ENCODE data around the gene ACP5. TPM values are rescaled to one million over a fixed set of nuclear protein-coding genes. Genes with fewer than 3 reads are reported as not detected.

ACP5 gene
- total RNA-seq, 4 donors from 2014 or later: 2.5 to 7.7 (median 5.8) TPM

DNA sequence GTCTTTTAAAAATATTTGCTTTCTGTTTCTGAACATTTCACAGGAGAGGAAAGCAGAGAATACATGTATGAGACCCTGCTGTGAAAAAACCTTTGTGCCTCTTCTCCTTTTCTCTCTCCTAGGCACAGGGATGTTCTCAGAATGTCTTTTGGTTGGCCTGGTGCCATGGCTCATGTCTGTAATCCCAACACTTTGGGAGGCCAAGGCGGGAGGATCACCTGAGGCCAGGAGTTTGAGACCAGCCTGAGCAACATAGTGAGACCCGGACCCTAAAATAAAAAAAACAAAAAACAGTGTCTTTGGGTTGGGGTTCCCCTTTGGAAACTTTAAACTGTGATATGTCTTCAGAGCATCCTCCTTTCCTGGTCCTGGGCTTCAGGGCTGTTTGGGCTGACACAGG is 21.3 kb upstream of the ACP5 start:
- Histone ChIP-seq H3K27ac (no peak overlapping the region), H3K36me3 (no peaks in the 10 kb centered on the region), H3K9me3 (no peaks in the 10 kb centered on the region), H3K4me3 (no peak overlapping the region), H3K27me3 (no peaks in the 10 kb centered on the region), H3K4me1 (peaks cover 6 to 9% of the 10 kb centered on the region in 2 donors)
- TF ChIP-seq, protein P1, sequence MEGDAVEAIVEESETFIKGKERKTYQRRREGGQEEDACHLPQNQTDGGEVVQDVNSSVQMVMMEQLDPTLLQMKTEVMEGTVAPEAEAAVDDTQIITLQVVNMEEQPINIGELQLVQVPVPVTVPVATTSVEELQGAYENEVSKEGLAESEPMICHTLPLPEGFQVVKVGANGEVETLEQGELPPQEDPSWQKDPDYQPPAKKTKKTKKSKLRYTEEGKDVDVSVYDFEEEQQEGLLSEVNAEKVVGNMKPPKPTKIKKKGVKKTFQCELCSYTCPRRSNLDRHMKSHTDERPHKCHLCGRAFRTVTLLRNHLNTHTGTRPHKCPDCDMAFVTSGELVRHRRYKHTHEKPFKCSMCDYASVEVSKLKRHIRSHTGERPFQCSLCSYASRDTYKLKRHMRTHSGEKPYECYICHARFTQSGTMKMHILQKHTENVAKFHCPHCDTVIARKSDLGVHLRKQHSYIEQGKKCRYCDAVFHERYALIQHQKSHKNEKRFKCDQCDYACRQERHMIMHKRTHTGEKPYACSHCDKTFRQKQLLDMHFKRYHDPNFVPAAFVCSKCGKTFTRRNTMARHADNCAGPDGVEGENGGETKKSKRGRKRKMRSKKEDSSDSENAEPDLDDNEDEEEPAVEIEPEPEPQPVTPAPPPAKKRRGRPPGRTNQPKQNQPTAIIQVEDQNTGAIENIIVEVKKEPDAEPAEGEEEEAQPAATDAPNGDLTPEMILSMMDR (IDR thresholded peaks at IDR 0.05): no peak
- intact Hi-C loops (cut with DNase I; ENCODE audit: low total_unique reads): no loop called here
- DNase-seq: no peak

DNA sequence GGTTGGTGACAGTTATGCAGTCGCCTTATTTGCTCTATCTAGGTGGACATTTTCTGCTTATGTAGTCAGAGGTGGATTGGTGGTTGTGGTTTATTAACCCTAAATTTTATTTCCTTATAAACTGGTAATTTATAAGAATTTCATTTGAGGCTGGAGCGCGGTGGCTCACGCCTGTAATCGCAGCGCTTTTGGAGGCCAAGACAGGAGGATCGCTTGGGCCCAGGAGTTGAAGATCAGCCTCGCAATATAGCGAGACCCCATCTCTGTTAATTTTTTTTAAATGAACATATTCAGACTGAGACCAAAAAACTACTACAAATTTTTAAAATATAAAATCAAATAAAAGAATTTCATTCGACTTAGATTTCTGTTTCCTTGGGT is 20.6 kb upstream of the ACP5 start:
- H3K4me3 ChIP-seq: peak overlapping the region; percentile 93 to 95
- H3K27ac ChIP-seq: peak overlapping the region; percentile 86 to 91
- H3K27me3 ChIP-seq: no peaks in the 10 kb centered on the region
- no peaks in the 10 kb centered on the region for H3K36me3 ChIP-seq
- DNase-seq: no peak
- H3K4me1 ChIP-seq: peaks cover 6 to 9% of the 10 kb centered on the region in 2 donors
- H3K9me3 ChIP-seq: no peaks in the 10 kb centered on the region
- TF ChIP-seq, protein P1 (IDR thresholded peaks at IDR 0.05): no peak
- no peak for TF ChIP-seq POLR2A (IDR thresholded peaks at IDR 0.05)
- intact Hi-C loops (cut with DNase I; ENCODE audit: low total_unique reads): no loop called here

DNA sequence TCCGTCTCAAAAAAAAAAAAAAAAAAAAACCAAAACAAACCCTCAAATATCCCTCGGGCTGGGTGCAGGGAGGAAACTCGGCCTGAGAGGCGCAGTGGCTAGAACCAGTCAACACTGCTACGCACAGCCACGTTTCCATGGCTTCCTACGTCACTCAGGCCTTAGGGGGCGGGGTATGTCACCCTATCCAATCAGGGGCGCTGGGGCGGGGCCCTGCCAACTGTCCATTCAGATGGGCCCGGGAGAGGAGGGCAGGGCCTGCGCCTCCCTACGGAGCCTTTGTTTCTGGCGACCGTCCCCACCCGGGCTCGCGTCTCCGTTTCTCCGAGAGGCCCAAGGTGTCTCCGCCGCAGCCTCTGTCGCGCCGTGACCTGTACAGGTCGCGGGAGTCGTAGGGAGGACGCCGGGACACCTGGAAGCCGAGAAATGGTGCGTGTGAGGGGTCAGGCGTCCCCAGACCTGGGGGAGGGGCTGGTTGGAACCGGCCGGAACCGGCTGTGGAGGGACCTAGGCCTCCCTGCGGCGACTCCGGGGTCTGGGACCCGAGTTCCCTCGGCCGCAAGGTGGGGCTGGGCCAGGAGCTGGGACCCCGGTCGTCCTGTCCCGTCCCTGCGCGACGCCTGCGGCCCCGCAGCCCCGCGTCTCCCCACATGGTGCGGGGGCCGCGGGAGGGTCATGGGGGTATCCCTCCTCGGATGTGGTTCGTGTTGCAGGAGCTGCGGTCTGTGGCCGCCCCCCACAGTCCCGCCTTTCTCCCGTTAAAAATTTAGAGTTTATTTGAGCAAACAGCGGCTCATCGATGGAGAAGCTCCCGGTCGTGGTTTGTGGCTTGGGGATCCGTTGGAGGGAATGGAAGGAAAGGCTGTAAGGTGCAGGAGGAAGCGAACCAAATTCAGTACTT is 20.0 kb upstream of the ACP5 start, which contains the start of gene ZNF627:
Gene ZNF627 (plus strand): TSS at position 282 of the 901 bp plus-strand sequence. CDS start 145 bp downstream, at position 427.
- TF ChIP-seq POLR2A (IDR thresholded peaks at IDR 0.05): peak; percentile 95
- TF ChIP-seq, protein P1 (IDR thresholded peaks at IDR 0.05): peak in 2 of 4 experiments; percentile 35 to 48
- DNase-seq: peak; percentile 99
- Histone ChIP-seq H3K4me1 (peaks cover 6 to 9% of the 10 kb centered on the region in 2 donors), H3K36me3 (no peaks in the 10 kb centered on the region), H3K9me3 (no peaks in the 10 kb centered on the region), H3K27ac (peak within 1 kb of the TSS; percentile 86 to 91), H3K27me3 (no peaks in the 10 kb centered on the region), H3K4me3 (peak within 1 kb of the TSS; percentile 93 to 95)
- intact Hi-C loops (cut with DNase I; ENCODE audit: low total_unique reads): no loop called here

- H3K9me3 ChIP-seq: no peaks in the 10 kb centered on the region
- H3K27me3 ChIP-seq: no peaks in the 10 kb centered on the region
- intact Hi-C loops (cut with DNase I; ENCODE audit: low total_unique reads): no loop called here
- DNase-seq: no peak
- H3K36me3 ChIP-seq: no peaks in the 10 kb centered on the region
- H3K4me3 ChIP-seq: no peak overlapping the region
- TF ChIP-seq, protein P1 (IDR thresholded peaks at IDR 0.05): no peak
- no peak for TF ChIP-seq POLR2A (IDR thresholded peaks at IDR 0.05)
- peak overlapping the region; percentile 86 to 91 for H3K27ac ChIP-seq
- peaks cover 6 to 9% of the 10 kb centered on the region in 2 donors for H3K4me1 ChIP-seq
Observed at GRCh38 chr19:11596156-11596555, 18.7 kb upstream of the ACP5 start.

DNA sequence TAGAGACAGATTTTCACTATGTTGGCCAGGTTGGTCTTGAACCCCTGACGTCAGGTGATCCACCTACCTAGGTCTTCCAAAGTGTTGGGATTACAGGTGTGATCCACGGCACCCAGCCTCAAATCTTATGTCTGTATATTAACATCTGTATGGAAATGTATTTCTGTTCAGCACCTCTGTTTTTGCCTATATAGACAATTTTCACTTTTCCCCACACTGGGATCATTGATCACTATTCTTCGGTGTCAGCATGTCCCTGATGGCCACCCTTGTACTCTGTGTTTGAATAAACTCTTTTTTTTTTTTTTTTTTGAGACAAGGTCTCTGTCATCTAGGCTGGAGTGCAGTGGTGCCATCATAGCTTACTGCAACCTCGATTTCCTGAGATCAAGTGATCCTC is 16.6 kb upstream of the ACP5 start:
- Histone ChIP-seq H3K36me3 (no peaks in the 10 kb centered on the region), H3K27me3 (no peaks in the 10 kb centered on the region), H3K4me3 (no peak overlapping the region), H3K4me1 (peaks cover 3 to 9% of the 10 kb centered on the region in 2 donors), H3K27ac (no peak overlapping the region), H3K9me3 (no peaks in the 10 kb centered on the region)
- intact Hi-C loops (cut with DNase I; ENCODE audit: low total_unique reads): no loop called here
- DNase-seq: no peak
- TF ChIP-seq POLR2A (IDR thresholded peaks at IDR 0.05): no peak
- TF ChIP-seq, protein P1 (IDR thresholded peaks at IDR 0.05): no peak

Data from uterus (tissue), 4 donors.